Measurements from ENCODE around the gene MARCHF2. TPM values are rescaled to one million over a fixed set of nuclear protein-coding genes. Genes with fewer than 3 reads are reported as not detected.
A peak's percentile ranks its signal among the peaks of the same experiment; 100 is the strongest.

The MARCHF2 gene
- polyA plus RNA-seq, 3 donors = 47.8 to 117 (median 90.8) TPM

GRCh38 chr19:8395621-8396082 lies 17.5 kb upstream of the MARCHF2 start:
- H2AFZ ChIP-seq (ENCODE audit: insufficient read depth, low read depth, low read length, poor library complexity, severe bottlenecking) = no peak overlapping the region
- peaks cover 97% of the 10 kb centered on the region for H4K20me1 ChIP-seq (ENCODE audit: insufficient read depth, low read length)
- Mint-ChIP-seq H3K36me3 (peaks cover 30 to 61% of the 10 kb centered on the region in 2 donors), H3K4me1 (peaks cover 16% of the 10 kb centered on the region), H3K9me3 (no peaks in the 10 kb centered on the region), H3K4me3 (no peak overlapping the region), H3K27me3 (ENCODE audit: low read depth in 3 of 3) (peaks cover 0 to 1% (median 0%) of the 10 kb centered on the region in 3 donors), H3K27ac (peak overlapping the region in 1 of 7 donors; percentile 46)
- H3K9me3 ChIP-seq (replicated peaks in 1 of 2; ENCODE audit: control insufficient read depth in 1 of 2, insufficient read depth in 1 of 2, low read length in 2 of 2) = no peaks in the 10 kb centered on the region
- 96% methylated on average over 14 of the region's 14 CpGs for WGBS (ENCODE audit: insufficient coverage)
- peaks cover 9 to 23% of the 10 kb centered on the region in 2 donors for H3K36me3 ChIP-seq (replicated peaks in 1 of 2; ENCODE audit: control insufficient read depth in 1 of 2, insufficient read depth in 2 of 2, low read length in 2 of 2)
- H3K9ac ChIP-seq (ENCODE audit: insufficient read depth, low read length, poor library complexity, severe bottlenecking) = no peak overlapping the region
- H3K27me3 ChIP-seq (ENCODE audit: control insufficient read depth in 2 of 2, insufficient read depth in 2 of 2, low read length in 2 of 2) = no peaks in the 10 kb centered on the region
- TF ChIP-seq, protein P1, sequence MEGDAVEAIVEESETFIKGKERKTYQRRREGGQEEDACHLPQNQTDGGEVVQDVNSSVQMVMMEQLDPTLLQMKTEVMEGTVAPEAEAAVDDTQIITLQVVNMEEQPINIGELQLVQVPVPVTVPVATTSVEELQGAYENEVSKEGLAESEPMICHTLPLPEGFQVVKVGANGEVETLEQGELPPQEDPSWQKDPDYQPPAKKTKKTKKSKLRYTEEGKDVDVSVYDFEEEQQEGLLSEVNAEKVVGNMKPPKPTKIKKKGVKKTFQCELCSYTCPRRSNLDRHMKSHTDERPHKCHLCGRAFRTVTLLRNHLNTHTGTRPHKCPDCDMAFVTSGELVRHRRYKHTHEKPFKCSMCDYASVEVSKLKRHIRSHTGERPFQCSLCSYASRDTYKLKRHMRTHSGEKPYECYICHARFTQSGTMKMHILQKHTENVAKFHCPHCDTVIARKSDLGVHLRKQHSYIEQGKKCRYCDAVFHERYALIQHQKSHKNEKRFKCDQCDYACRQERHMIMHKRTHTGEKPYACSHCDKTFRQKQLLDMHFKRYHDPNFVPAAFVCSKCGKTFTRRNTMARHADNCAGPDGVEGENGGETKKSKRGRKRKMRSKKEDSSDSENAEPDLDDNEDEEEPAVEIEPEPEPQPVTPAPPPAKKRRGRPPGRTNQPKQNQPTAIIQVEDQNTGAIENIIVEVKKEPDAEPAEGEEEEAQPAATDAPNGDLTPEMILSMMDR (IDR thresholded peaks at IDR 0.05) = no peak
- peaks cover 86% of the 10 kb centered on the region for H3K79me2 ChIP-seq (ENCODE audit: insufficient read depth, low read length)
- no peak overlapping the region for H3K27ac ChIP-seq (ENCODE audit: low read depth in 1 of 2, low read length in 2 of 2)
- no peak overlapping the region for H3K4me3 ChIP-seq (replicated peaks in 1 of 3; ENCODE audit: low read depth in 2 of 3, low read length in 3 of 3)
- intact Hi-C loops (cut with micrococcal nuclease) = loop anchor here (1.0 to 5.0 kb wide), 2 partner anchors 38 to 41 kb away; no protein-coding TSS in a partner anchor
- no peak for DNase-seq
- H3K4me1 ChIP-seq (ENCODE audit: control insufficient read depth in 1 of 2, insufficient read depth in 2 of 2, low read length in 2 of 2) = peaks cover 13 to 14% of the 10 kb centered on the region in 2 donors
- H3K4me2 ChIP-seq (replicated peaks; ENCODE audit: extremely low read depth, low read length, poor library complexity, severe bottlenecking) = no peak overlapping the region

GRCh38 chr19:8396185-8396562 lies 16.9 kb upstream of the MARCHF2 start:
- Histone ChIP-seq H2AFZ (ENCODE audit: insufficient read depth, low read depth, low read length, poor library complexity, severe bottlenecking) (no peak overlapping the region), H3K27ac (ENCODE audit: low read depth in 1 of 2, low read length in 2 of 2) (no peak overlapping the region), H3K9me3 (replicated peaks in 1 of 2; ENCODE audit: control insufficient read depth in 1 of 2, insufficient read depth in 1 of 2, low read length in 2 of 2) (no peaks in the 10 kb centered on the region), H3K4me1 (ENCODE audit: control insufficient read depth in 1 of 2, insufficient read depth in 2 of 2, low read length in 2 of 2) (peaks cover 9% of the 10 kb centered on the region in 2 donors), H3K36me3 (replicated peaks in 1 of 2; ENCODE audit: control insufficient read depth in 1 of 2, insufficient read depth in 2 of 2, low read length in 2 of 2) (peaks cover 9 to 24% of the 10 kb centered on the region in 2 donors), H3K27me3 (ENCODE audit: control insufficient read depth in 2 of 2, insufficient read depth in 2 of 2, low read length in 2 of 2) (no peaks in the 10 kb centered on the region), H3K9ac (ENCODE audit: insufficient read depth, low read length, poor library complexity, severe bottlenecking) (no peak overlapping the region), H3K4me3 (replicated peaks in 1 of 3; ENCODE audit: low read depth in 2 of 3, low read length in 3 of 3) (no peak overlapping the region), H3K4me2 (replicated peaks; ENCODE audit: extremely low read depth, low read length, poor library complexity, severe bottlenecking) (no peak overlapping the region), H4K20me1 (ENCODE audit: insufficient read depth, low read length) (peaks cover 92% of the 10 kb centered on the region), H3K79me2 (ENCODE audit: insufficient read depth, low read length) (peaks cover 82% of the 10 kb centered on the region)
- H3K4me1 Mint-ChIP-seq = peaks cover 11% of the 10 kb centered on the region
- no peak for DNase-seq
- H3K4me3 Mint-ChIP-seq = no peak overlapping the region
- H3K27me3 Mint-ChIP-seq (ENCODE audit: low read depth in 3 of 3) = peaks cover 0 to 1% (median 0%) of the 10 kb centered on the region in 3 donors
- TF ChIP-seq, protein P1 (IDR thresholded peaks at IDR 0.05) = no peak
- no peaks in the 10 kb centered on the region for H3K9me3 Mint-ChIP-seq
- H3K36me3 Mint-ChIP-seq = peaks cover 30 to 62% of the 10 kb centered on the region in 2 donors
- intact Hi-C loops (cut with micrococcal nuclease) = loop anchor here (1.0 to 5.0 kb wide), 2 partner anchors 39 to 42 kb away; no protein-coding TSS in a partner anchor
- H3K27ac Mint-ChIP-seq = peak overlapping the region in 3 of 7 donors; percentile 19 to 50 (median 44)
- 94% methylated on average over 7 of the region's 7 CpGs for WGBS (ENCODE audit: insufficient coverage)

Measured in CD14-positive monocyte (primary cell).